Mesenchymal stem cell (in vitro differentiated cells and primary cell): ENCODE measurements around the gene DCAF5.
A peak's percentile ranks its signal among the peaks of the same experiment; 100 is the strongest.

ENCODE experiments used
- DNase-seq: peaks from one replicate; pipeline ENCODE4 v3.0.0-alpha.2; 2013
- H2AFZ ChIP-seq: one replicate; pipeline ENCODE4 v1.6.1; 2013; ENCODE audit warnings: low read depth, mild to moderate bottlenecking, control low read depth, inconsistent platforms, low read length, moderate library complexity
- H2AK5ac ChIP-seq: 2 replicates; pipeline ENCODE4 v1.6.1; 2013; ENCODE audit warnings: low read length, moderate library complexity, mild to moderate bottlenecking, inconsistent platforms; ENCODE audit not compliant: severe bottlenecking
- H2BK120ac ChIP-seq: one replicate; pipeline ENCODE4 v1.6.1; 2013; ENCODE audit warnings: low read depth, mild to moderate bottlenecking, inconsistent platforms, low read length, moderate library complexity
- H2BK12ac ChIP-seq, 2 experiments: one replicate each; pipeline ENCODE4 v1.6.1; 2013; ENCODE audit warnings: inconsistent platforms in 2 of 2, low read length in 2 of 2, mild to moderate bottlenecking in 2 of 2, moderate library complexity in 2 of 2, control low read depth in 1 of 2
- H2BK15ac ChIP-seq: one replicate; pipeline ENCODE4 v1.6.1; 2013; ENCODE audit warnings: mild to moderate bottlenecking, low read depth, inconsistent platforms; ENCODE audit not compliant: poor library complexity, severe bottlenecking
- H2BK5ac ChIP-seq: 2 replicates; pipeline ENCODE4 v1.6.1; 2013; ENCODE audit warnings: low read depth, mild to moderate bottlenecking, low read length, control low read depth, inconsistent platforms; ENCODE audit not compliant: poor library complexity, severe bottlenecking
- H3K14ac ChIP-seq, 2 experiments: one replicate each; pipeline ENCODE4 v1.6.1; 2013; ENCODE audit warnings: inconsistent platforms in 2 of 2, low read length in 2 of 2, control low read depth in 1 of 2, mild to moderate bottlenecking in 1 of 2, moderate library complexity in 1 of 2
- H3K18ac ChIP-seq, 2 experiments: one replicate each; pipeline ENCODE4 v1.6.1; 2013; ENCODE audit warnings: inconsistent platforms in 2 of 2, low read length in 2 of 2, control low read depth in 1 of 2, low read depth in 1 of 2, mild to moderate bottlenecking in 1 of 2
- H3K23ac ChIP-seq, 2 experiments: one replicate each; pipeline ENCODE4 v1.6.1; 2013; ENCODE audit warnings: inconsistent platforms in 2 of 2, low read length in 2 of 2, mild to moderate bottlenecking in 2 of 2, moderate library complexity in 2 of 2, control low read depth in 1 of 2
- H3K27ac ChIP-seq: 2 replicates; pipeline ENCODE4 v1.5.1; 2013; ENCODE audit warnings: mild to moderate bottlenecking, moderate library complexity, low read length, control low read depth, inconsistent platforms; ENCODE audit not compliant: poor library complexity, severe bottlenecking
- H3K27me3 ChIP-seq, 2 experiments: 2 replicates each; pipeline versions ENCODE4 v1.6.1 to v1.7.0; 2013; ENCODE audit warnings: low read length in 2 of 2, mild to moderate bottlenecking in 2 of 2, moderate library complexity in 2 of 2, control low read depth in 1 of 2, inconsistent platforms in 1 of 2; ENCODE audit not compliant: control insufficient read depth in 1 of 2, insufficient read depth in 1 of 2
- H3K36me3 ChIP-seq, 2 experiments: 2 replicates each; pipeline versions ENCODE4 v1.6.1 to v1.7.0; 2013; ENCODE audit warnings: low read length in 2 of 2, control low read depth in 1 of 2, inconsistent platforms in 1 of 2, low read depth in 1 of 2, mild to moderate bottlenecking in 1 of 2; ENCODE audit not compliant: insufficient read depth in 2 of 2, control insufficient read depth in 1 of 2
- H3K4ac ChIP-seq, 2 experiments: one replicate each; pipeline ENCODE4 v1.6.1; 2013; ENCODE audit warnings: inconsistent platforms in 2 of 2, low read length in 2 of 2, mild to moderate bottlenecking in 2 of 2, moderate library complexity in 2 of 2, control low read depth in 1 of 2, low read depth in 1 of 2
- H3K4me1 ChIP-seq: 2 replicates; pipeline ENCODE4 v1.6.1; 2013; ENCODE audit warnings: low read depth, low read length, control low read depth; ENCODE audit not compliant: control insufficient read depth, insufficient read depth
- H3K4me2 ChIP-seq: 2 replicates; pipeline ENCODE4 v1.6.1; 2013; ENCODE audit warnings: low read length, mild to moderate bottlenecking, inconsistent platforms; ENCODE audit not compliant: poor library complexity, severe bottlenecking
- H3K4me3 ChIP-seq, 2 experiments: 2 replicates each; pipeline versions ENCODE4 v1.5.1 to v1.7.0; 2013; ENCODE audit warnings: low read length in 2 of 2, mild to moderate bottlenecking in 2 of 2, control low read depth in 1 of 2, low read depth in 1 of 2; ENCODE audit not compliant: insufficient read depth in 1 of 2
- H3K79me1 ChIP-seq: replicated peaks from 2 replicates; pipeline ENCODE4 v1.6.1; 2013; ENCODE audit warnings: mild to moderate bottlenecking, control low read depth, low read length, inconsistent platforms; ENCODE audit not compliant: poor library complexity, severe bottlenecking
- H3K9ac ChIP-seq: 2 replicates; pipeline ENCODE4 v1.7.0; 2013; ENCODE audit warnings: mild to moderate bottlenecking, low read length, moderate library complexity
- H3K9me3 ChIP-seq: 2 replicates; pipeline ENCODE4 v1.7.0; 2013; ENCODE audit warnings: mild to moderate bottlenecking, low read length; ENCODE audit not compliant: control insufficient read depth
- H4K8ac ChIP-seq: one replicate; pipeline ENCODE4 v1.6.1; 2013; ENCODE audit warnings: inconsistent platforms, mild to moderate bottlenecking, low read length, moderate library complexity
- H4K91ac ChIP-seq: one replicate; pipeline ENCODE4 v1.6.1; 2013; ENCODE audit warnings: mild to moderate bottlenecking, low read length, inconsistent platforms
- WGBS: methylation state at CpG from one replicate; pipeline ENCODE4 v1.1.7; 2013; ENCODE audit warnings: mixed read lengths; 5-methylcytosine and 5-hydroxymethylcytosine counted together

Gene DCAF5

DNA sequence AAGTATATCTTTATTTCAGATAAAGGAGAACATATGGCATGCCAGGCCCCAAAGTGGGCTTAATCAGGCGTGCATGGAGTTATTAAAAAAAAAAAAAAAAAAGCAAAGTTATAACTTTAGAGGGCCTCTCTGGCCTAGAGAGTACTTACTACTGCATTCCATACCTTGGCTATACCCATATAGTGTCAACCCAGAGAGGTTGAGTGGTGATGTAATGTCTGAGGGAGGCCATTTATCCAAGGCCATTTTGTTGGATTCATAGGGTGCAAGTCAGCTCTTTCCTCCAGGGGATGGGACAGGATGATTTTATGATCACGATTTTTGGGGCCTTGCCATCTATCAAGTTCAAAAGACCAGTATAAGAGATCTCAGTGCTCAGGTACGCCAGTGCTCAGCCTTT is 66.4 kb downstream of the DCAF5 start:
- peaks cover 13% of the 10 kb centered on the region for H3K79me1 ChIP-seq
- H3K4ac ChIP-seq: no peak overlapping the region
- no peaks in the 10 kb centered on the region for H3K9me3 ChIP-seq
- peak overlapping the region; percentile 51 for H2AK5ac ChIP-seq
- H4K8ac ChIP-seq: no peak overlapping the region
- DNase-seq: no peak
- no peak overlapping the region for H2BK5ac ChIP-seq
- no peak overlapping the region for H3K9ac ChIP-seq
- H3K23ac ChIP-seq: no peak overlapping the region
- WGBS: 90% methylated on average over 2 of the region's 3 CpGs
- no peak overlapping the region for H3K4me2 ChIP-seq
- peaks cover 8 to 77% of the 10 kb centered on the region in 2 experiments for H3K36me3 ChIP-seq
- no peak overlapping the region for H2BK120ac ChIP-seq
- H2BK12ac ChIP-seq: no peak overlapping the region
- no peak overlapping the region for H3K27ac ChIP-seq
- H3K27me3 ChIP-seq: no peaks in the 10 kb centered on the region
- H2AFZ ChIP-seq: no peak overlapping the region
- no peak overlapping the region for H3K18ac ChIP-seq
- no peaks in the 10 kb centered on the region for H3K4me1 ChIP-seq
- H2BK15ac ChIP-seq: no peak overlapping the region
- no peak overlapping the region for H3K14ac ChIP-seq
- H3K4me3 ChIP-seq: no peak overlapping the region
- H4K91ac ChIP-seq: no peak overlapping the region

DNA sequence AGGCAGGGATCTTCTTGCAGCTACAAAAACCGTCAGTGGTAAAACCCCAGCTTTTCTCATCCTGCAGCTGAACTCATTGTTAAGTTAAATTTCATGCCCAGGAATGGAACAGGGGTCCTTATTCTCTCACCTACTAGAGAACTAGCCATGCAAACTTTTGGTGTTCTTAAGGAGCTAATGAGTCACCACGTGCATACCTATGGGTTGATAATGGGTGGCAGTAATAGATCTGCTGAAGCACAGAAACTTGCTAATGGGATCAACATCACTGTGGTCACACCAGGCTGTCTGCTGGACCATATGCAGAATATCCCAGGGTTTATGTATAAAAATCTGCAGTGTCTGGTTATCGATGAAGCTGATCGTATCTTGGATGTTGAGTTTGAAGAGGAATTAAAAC is 68.9 kb downstream of the DCAF5 start:
- H3K23ac ChIP-seq: no peak overlapping the region
- no peak overlapping the region for H2BK120ac ChIP-seq

DNA sequence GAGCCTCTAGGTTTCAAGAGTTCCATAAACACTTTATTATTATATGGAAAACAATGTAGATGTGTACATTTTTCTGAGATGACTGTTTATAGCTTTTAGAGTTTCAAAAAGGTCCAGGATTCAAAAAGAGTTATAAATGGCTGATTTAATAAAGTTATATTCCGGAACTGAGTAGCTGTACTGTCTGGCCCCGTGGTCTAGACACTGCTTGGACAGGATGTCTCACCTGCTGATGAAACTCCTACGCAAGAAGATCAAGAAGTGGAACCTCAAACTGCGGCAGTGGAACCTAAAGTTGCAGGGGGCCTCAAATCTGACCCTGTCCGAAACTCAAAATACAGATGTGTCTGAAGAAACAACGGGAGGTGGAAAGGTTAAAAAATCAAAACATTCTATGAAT is 69.7 kb downstream of the DCAF5 start:
- Histone ChIP-seq H2BK15ac (no peak overlapping the region), H3K9me3 (no peaks in the 10 kb centered on the region), H2AK5ac (no peak overlapping the region), H3K4me3 (no peak overlapping the region), H3K4ac (no peak overlapping the region), H2BK120ac (no peak overlapping the region), H3K23ac (no peak overlapping the region), H3K79me1 (peaks cover 9% of the 10 kb centered on the region), H2AFZ (no peak overlapping the region), H3K27ac (no peak overlapping the region), H3K18ac (no peak overlapping the region), H3K9ac (no peak overlapping the region), H3K36me3 (peaks cover 4 to 53% of the 10 kb centered on the region in 2 experiments), H3K4me1 (peaks cover 4% of the 10 kb centered on the region), H3K4me2 (no peak overlapping the region), H3K27me3 (no peaks in the 10 kb centered on the region), H3K14ac (no peak overlapping the region), H2BK5ac (no peak overlapping the region), H4K91ac (no peak overlapping the region), H2BK12ac (no peak overlapping the region), H4K8ac (no peak overlapping the region)
- DNase-seq: no peak
- WGBS: 99% methylated on average over 6 of the region's 6 CpGs

More for the DNA sequence above, 68.9 kb downstream of the DCAF5 start:
- DNase-seq: no peak
- no peak overlapping the region for H3K4me3 ChIP-seq
- H2AFZ ChIP-seq: no peak overlapping the region
- peaks cover 9% of the 10 kb centered on the region for H3K79me1 ChIP-seq
- no peak overlapping the region for H2BK15ac ChIP-seq
- no peak overlapping the region for H4K8ac ChIP-seq
- 82% methylated on average over 4 of the region's 4 CpGs for WGBS
- no peak overlapping the region for H2AK5ac ChIP-seq
- H3K9ac ChIP-seq: no peak overlapping the region
- no peak overlapping the region for H4K91ac ChIP-seq
- no peak overlapping the region for H3K27ac ChIP-seq
- H3K4ac ChIP-seq: no peak overlapping the region
- H2BK5ac ChIP-seq: no peak overlapping the region
- H3K9me3 ChIP-seq: no peaks in the 10 kb centered on the region
- peaks cover 2% of the 10 kb centered on the region for H3K4me1 ChIP-seq
- H3K36me3 ChIP-seq: peaks cover 4 to 58% of the 10 kb centered on the region in 2 experiments
- no peak overlapping the region for H3K4me2 ChIP-seq
- H2BK12ac ChIP-seq: no peak overlapping the region
- no peak overlapping the region for H3K14ac ChIP-seq
- no peak overlapping the region for H3K18ac ChIP-seq
- H3K27me3 ChIP-seq: no peaks in the 10 kb centered on the region

DNA sequence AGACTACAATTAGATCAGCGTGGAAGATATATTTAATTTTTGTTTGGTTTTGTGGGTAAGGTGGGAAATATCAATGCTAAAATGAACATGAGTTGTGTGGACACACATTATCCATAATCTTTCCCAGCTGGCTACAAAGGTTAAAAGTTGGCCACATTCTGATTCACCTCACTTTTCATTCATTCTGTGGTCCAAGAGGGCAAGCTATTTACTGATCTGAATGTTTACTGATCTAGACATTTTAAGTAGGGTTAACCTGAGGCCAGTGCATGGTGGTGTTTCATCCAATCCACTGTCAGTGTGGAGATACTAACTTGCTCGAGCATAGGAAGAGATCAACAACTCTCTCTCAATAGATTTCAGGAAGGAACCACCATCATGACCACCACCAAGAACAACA is 71.6 kb downstream of the DCAF5 start:
- H3K4ac ChIP-seq: no peak overlapping the region
- no peak overlapping the region for H2AFZ ChIP-seq
- peak overlapping the region; percentile 64 for H2AK5ac ChIP-seq
- H3K27ac ChIP-seq: peak overlapping the region; percentile 66
- no peak overlapping the region for H3K18ac ChIP-seq
- 100% methylated on average over 1 of the region's 2 CpGs for WGBS
- no peak overlapping the region for H3K14ac ChIP-seq
- no peak overlapping the region for H2BK120ac ChIP-seq
- no peak overlapping the region for H3K4me2 ChIP-seq
- peak overlapping the region; percentile 12 for H2BK5ac ChIP-seq
- H2BK12ac ChIP-seq: no peak overlapping the region
- H3K23ac ChIP-seq: no peak overlapping the region
- no peak overlapping the region for H2BK15ac ChIP-seq
- peaks cover 11% of the 10 kb centered on the region for H3K79me1 ChIP-seq
- DNase-seq: no peak
- no peak overlapping the region for H3K9ac ChIP-seq
- no peak overlapping the region for H4K91ac ChIP-seq
- H3K4me3 ChIP-seq: no peak overlapping the region
- H3K27me3 ChIP-seq: no peaks in the 10 kb centered on the region
- H3K36me3 ChIP-seq: peaks cover 4 to 52% of the 10 kb centered on the region in 2 experiments
- no peak overlapping the region for H4K8ac ChIP-seq
- no peaks in the 10 kb centered on the region for H3K9me3 ChIP-seq
- peaks cover 8% of the 10 kb centered on the region for H3K4me1 ChIP-seq
